NOMO-1 treated with DMSO at 0.1 percent for 48 hours (cell line): ENCODE results near the gene WDR48.

ENCODE experiments used
- DNase-seq: peaks from one replicate; lab custom pipeline; 2025; ENCODE audit not compliant: unreplicated experiment; lab: John Stamatoyannopoulos, UW

WDR48 gene

GRCh38 chr3:39063143-39063542, 11.3 kb downstream of the WDR48 start:
- no peak for DNase-seq

- no peak for DNase-seq
These were observed 12.8 kb downstream of the WDR48 start for GRCh38 chr3:39064646-39065045.

DNA sequence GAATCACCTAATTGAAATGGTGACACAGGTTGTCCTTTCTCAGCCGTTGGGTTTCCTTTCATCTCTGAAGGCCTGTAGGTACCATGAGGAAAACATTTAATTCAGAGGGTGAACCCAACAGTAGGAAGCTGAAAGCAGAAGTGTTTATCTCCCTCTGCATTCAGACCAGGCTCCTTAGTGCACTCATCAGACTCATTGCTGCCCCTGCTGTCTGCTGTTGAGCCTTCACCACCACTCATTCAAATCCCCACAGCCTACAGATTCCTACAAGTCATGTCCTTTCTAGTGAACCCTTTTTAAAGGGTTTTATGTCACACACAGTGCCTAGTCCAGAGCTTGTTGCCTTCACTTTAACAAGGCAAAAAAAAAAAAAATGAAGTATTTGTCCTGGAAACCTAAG, 13.4 kb downstream of the WDR48 start:
- peak; percentile 74 for DNase-seq

DNA sequence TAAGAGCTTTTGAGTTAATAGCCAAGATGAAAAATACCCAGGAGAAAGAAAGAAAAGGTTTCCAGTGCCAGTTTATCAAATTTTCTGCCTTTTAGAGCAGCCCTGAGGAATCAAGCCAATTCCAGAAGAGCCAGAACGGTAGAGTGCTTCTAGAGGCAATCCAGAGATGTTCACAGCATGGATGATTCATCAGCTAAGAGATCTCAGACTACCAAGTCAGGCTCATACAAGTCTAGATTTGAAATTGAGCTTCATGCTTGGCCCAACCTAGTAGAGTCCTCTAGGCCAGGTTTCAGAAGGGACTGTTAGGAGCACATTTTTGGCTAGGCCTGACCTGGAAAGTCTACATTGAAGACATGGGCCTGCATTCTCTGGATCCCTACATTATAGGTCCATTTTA, 15.5 kb downstream of the WDR48 start:
- no peak for DNase-seq

- DNase-seq, result no peak
These were observed 16.7 kb downstream of the WDR48 start for GRCh38 chr3:39068556-39068955.

- no peak for DNase-seq
These were observed 24.1 kb downstream of the WDR48 start for GRCh38 chr3:39075910-39076309.

DNA sequence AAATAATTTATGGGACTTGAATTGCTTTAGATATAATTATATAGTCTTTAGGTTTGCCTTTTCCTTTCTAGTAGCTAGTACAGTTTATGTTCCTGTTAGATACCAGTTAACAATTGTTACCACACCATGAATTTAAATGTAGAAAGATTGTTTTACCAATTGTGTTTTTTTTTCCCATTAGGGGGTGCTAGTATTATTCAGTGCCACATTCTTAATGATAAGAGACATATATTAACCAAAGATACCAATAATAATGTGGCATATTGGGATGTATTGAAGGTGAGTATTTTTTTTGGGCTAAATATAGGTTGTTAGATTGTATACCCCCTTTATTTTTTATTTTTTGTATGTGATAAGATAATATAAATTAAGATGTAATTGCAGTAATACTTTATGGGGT, 27.7 kb downstream of the WDR48 start:
- DNase-seq, result no peak

- no peak for DNase-seq
These were observed 28.2 kb downstream of the WDR48 start for GRCh38 chr3:39080026-39080425.

- DNase-seq, result no peak
These were observed 31.0 kb downstream of the WDR48 start for GRCh38 chr3:39082666-39083313.

DNA sequence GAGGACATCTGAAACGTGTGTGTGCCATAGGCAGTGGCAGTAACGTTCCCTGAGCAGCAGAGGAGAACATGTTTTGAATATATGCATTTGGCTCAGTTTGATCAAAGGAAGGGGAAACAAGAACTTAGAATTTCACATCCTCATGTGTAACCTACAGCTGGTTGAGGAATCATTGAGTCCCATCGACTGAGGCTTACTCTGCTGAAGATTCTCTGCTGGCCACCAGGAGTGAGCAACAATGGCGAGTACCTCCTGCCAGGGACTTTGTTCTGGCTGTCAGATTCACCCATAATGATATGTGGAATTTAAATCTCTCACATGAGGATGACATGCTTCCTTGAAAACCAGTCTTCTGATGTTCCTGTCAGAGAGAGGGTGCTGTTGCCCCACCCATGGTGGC, 34.3 kb downstream of the WDR48 start:
- no peak for DNase-seq

- DNase-seq, result no peak
These were observed 36.6 kb downstream of the WDR48 start for GRCh38 chr3:39088456-39088855.

GRCh38 chr3:39088889-39089288, 37.1 kb downstream of the WDR48 start:
- no peak for DNase-seq

DNA sequence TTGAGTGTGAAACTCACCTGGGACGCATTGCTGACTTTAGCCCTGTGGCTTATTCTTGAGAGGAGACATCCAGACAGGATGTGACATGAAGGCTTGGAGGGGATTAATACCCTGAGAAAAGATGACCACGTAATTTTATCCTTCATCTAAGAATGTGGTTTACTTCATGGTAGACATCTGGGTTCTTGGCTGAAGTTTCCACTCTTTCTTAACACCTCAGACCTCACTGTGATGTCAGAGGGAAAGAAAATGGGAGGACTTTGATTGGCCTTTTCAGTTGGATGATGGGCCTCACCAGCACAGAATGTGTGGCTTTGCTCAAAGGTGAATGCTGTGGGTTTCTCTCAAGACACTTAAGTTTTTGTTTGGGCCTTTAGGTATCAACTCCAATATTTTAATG, 39.1 kb downstream of the WDR48 start:
- no peak for DNase-seq

- DNase-seq, result no peak
These were observed 43.2 kb downstream of the WDR48 start for GRCh38 chr3:39094851-39095677.

DNA sequence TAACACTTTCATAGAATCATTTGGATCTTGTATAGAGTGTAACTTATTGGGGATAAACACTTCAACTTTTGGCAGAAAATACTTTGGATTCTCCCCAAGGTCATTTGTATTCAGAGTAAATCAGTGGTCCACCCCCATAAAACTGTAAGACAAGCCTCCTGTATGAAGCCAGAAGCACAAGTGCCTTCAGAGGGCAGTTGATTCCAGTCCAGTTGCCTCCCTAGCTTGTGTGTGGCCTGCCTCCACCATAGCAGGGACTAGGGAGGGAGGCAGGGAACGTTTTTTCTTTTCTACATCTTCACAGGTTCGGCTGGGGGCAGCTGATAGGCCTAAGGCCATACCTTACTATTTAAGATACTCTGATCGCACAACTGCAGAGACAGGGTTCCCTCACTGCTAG, 44.0 kb downstream of the WDR48 start:
- no peak for DNase-seq

- DNase-seq, result no peak
These were observed 45.0 kb downstream of the WDR48 start for GRCh38 chr3:39096775-39097174.

GRCh38 chr3:39097716-39098472, 46.1 kb downstream of the WDR48 start:
- no peak for DNase-seq

GRCh38 chr3:39098473-39099000, 46.7 kb downstream of the WDR48 start:
- DNase-seq, result no peak

GRCh38 chr3:39099242-39099641, 47.4 kb downstream of the WDR48 start:
- DNase-seq, result no peak

DNA sequence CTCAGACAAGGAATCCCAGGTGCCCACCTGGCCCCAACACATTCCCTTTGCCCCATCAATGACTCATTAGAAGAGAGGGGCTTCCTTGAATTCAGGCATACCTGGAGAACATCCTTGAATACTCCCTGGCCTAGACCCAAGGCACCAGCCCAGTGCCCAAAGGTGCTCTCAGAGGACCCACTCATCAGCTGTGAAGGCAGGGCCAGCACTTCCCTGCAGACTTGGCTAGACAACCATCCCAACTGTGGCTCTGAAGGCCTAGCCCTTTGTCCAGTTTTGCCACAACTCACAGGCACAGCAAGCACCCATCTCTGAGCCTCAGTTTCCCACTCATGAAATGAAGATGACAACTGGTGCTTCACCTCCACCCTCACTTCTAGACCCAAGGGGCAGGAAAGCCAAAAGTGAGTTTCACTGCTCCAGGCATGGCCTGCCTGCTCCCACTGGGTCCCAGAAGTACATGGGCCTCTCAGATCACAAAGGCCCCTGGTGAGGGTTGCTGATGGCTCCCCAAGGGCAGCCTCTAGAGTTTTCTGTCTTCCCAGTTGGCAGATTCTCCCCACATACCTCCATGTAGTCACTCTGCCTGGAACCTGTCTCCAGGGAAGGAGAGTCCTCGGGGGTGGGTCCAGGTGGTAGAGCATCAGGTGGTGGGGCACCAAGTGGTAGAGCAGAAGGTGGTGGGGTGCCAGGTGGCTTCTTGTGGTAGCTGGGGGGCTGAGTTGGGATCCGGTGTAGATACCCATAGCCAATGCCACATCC, 48.1 kb downstream of the WDR48 start:
- no peak for DNase-seq

DNA sequence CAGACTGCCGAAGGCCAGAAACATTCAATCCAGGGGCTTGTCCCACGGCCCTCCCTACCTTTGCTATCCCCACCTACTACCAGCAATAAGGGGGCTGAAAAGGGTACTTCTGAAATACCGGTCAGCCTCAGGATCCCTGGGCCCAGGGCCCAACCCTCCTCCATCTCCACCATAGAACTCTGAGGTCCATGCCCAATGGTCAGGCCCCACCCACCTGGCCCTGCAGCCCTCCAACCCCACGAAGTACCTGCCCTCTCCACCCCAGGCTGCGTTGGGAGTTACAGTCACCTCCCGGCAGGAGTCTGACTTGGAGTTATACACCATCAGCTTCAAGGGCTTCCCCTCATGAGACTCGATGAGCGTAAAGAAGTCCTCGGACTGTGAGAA, 48.7 kb downstream of the WDR48 start:
- no peak for DNase-seq
